Measurements from ENCODE around the gene ZBTB32.
"Not testable (repeated sequence)": the region's sequence is repeated elsewhere in the genome, so short reads cannot be mapped to it uniquely, and the experiment has no call there.

GRCh38 chr19:35654828-35655227 is 49.5 kb upstream of the ZBTB32 start:
- not testable (repeated sequence) for TF ChIP-seq POLR2A (IDR thresholded peaks at IDR 0.05; ENCODE audit: low read length); GATA1 (IDR thresholded peaks at IDR 0.05; ENCODE audit: low read depth, low read length)
